HepG2 (cell line): Measurements from ENCODE around the gene ARMH3. TPM values are rescaled to one million over a fixed set of nuclear protein-coding genes. Genes with fewer than 3 reads are reported as not detected.

ENCODE experiments used
- CHD2 ChIP-seq: IDR thresholded peaks from 2 replicates; pipeline ENCODE4 v1.6.1; 2011; ENCODE audit warnings: low read depth, low read length, improper control_type of control experiment
- DNMT1 ChIP-seq: sonication (generic); formaldehyde crosslinking; IDR thresholded peaks from 2 replicates; pipeline ENCODE4 v1.5.1; 2020; ENCODE audit warnings: mild to moderate bottlenecking, missing genetic modification reagents
- ESRRA ChIP-seq: sonication (generic); formaldehyde crosslinking; IDR thresholded peaks from 2 replicates; pipeline ENCODE4 v1.5.1; 2020; ENCODE audit warnings: mild to moderate bottlenecking, low read depth, missing genetic modification reagents
- KLF13 ChIP-seq: sonication (generic); formaldehyde crosslinking; IDR thresholded peaks from 2 replicates; pipeline ENCODE4 v1.4.0; 2020; ENCODE audit warnings: mild to moderate bottlenecking, missing genetic modification reagents
- NR2F2 ChIP-seq: IDR thresholded peaks from 2 replicates; pipeline ENCODE4 v1.6.1; 2012; ENCODE audit warnings: low read depth, inconsistent platforms, borderline replicate concordance
- RXRB ChIP-seq: IDR thresholded peaks from 2 replicates; pipeline ENCODE4 v1.6.1; 2016; ENCODE audit warnings: borderline replicate concordance, missing genetic modification reagents, missing compliant biosample characterization
- SKI ChIP-seq: fragments of 450-650 bp; IDR thresholded peaks from one replicate; pipeline ENCODE4 v1.6.1; 2018; ENCODE audit warnings: mild to moderate bottlenecking; ENCODE audit not compliant: partially characterized antibody
- SOX6 ChIP-seq, 2 experiments: fragments of 450-650 bp in 1 of 2; sonication (generic) in 1 of 2; formaldehyde crosslinking in 1 of 2; IDR thresholded peaks; 2 replicates each; pipeline versions ENCODE4 v1.4.0 to v1.6.1; 2017 to 2020; ENCODE audit warnings: antibody characterized with exemption in 1 of 2, mild to moderate bottlenecking in 1 of 2, missing genetic modification reagents in 1 of 2
- TCF12 ChIP-seq, 2 experiments: fragments of 450-650 bp in 1 of 2; sonication (generic) in 1 of 2; formaldehyde crosslinking in 1 of 2; IDR thresholded peaks; 2 replicates each; pipeline versions ENCODE4 v1.6.1 to v1.8.0; 2017 to 2022; ENCODE audit warnings: antibody characterized with exemption in 1 of 2, mild to moderate bottlenecking in 1 of 2, missing genetic modification reagents in 1 of 2, moderate library complexity in 1 of 2
- THAP9 ChIP-seq: sonication (generic); formaldehyde crosslinking; IDR thresholded peaks from 2 replicates; pipeline ENCODE4; 2020; ENCODE audit warnings: missing genetic modification reagents, mild to moderate bottlenecking, borderline replicate concordance
- TIGD3 ChIP-seq: sonication (generic); formaldehyde crosslinking; IDR thresholded peaks from 2 replicates; pipeline ENCODE4 v1.5.1; 2020; ENCODE audit warnings: mild to moderate bottlenecking, missing genetic modification reagents, borderline replicate concordance
- ZBTB20 ChIP-seq: sonication (generic); formaldehyde crosslinking; IDR thresholded peaks from 2 replicates; pipeline ENCODE4 v1.8.1; 2023; ENCODE audit warnings: missing genetic modification reagents, low read depth, mild to moderate bottlenecking, borderline replicate concordance
- ZNF12 ChIP-seq: sonication (generic); formaldehyde crosslinking; IDR thresholded peaks from 2 replicates; pipeline ENCODE4 v1.5.0; 2020; ENCODE audit warnings: missing genetic modification reagents
- ZNF143 ChIP-seq: sonication (generic); formaldehyde crosslinking; IDR thresholded peaks from 2 replicates; pipeline ENCODE4 v1.4.0; 2020; ENCODE audit warnings: missing genetic modification reagents
- ZNF205 ChIP-seq: IDR thresholded peaks from 2 replicates; pipeline ENCODE4 v1.6.1; 2018; ENCODE audit warnings: missing biosample characterization, missing genetic modification reagents
- ZNF225 ChIP-seq: sonication (generic); formaldehyde crosslinking; IDR thresholded peaks from 2 replicates; pipeline ENCODE4 v1.4.0; 2020; ENCODE audit warnings: mild to moderate bottlenecking, missing genetic modification reagents
- ZNF296 ChIP-seq: sonication (generic); formaldehyde crosslinking; conservative IDR thresholded peaks from 2 replicates; pipeline ENCODE4 v1.5.0; 2020; ENCODE audit warnings: mild to moderate bottlenecking, missing genetic modification reagents
- ZNF44 ChIP-seq: sonication (generic); formaldehyde crosslinking; IDR thresholded peaks from 2 replicates; pipeline ENCODE4 v1.5.1; 2020; ENCODE audit warnings: mild to moderate bottlenecking, missing genetic modification reagents
- ZNF780A ChIP-seq: sonication (generic); formaldehyde crosslinking; IDR thresholded peaks from 2 replicates; pipeline ENCODE4 v1.8.0; 2022; ENCODE audit warnings: mild to moderate bottlenecking, missing genetic modification reagents, moderate library complexity
- ZNF83 ChIP-seq: sonication (generic); formaldehyde crosslinking; IDR thresholded peaks from 2 replicates; pipeline ENCODE4 v1.4.0; 2020; ENCODE audit warnings: missing genetic modification reagents, mild to moderate bottlenecking, borderline replicate concordance
- polyA plus RNA-seq, 8 experiments: library from polyadenylated mRNA; depleted of rRNA in 3 of 8; stranded (reverse) in 7 of 8; unstranded in 1 of 8; fragments of >200 nt; fragmentation: Illumina TruSeq in 4 of 8; extraction: Trizol in 4 of 8; gene quantifications; 2 replicates each; pipeline versions ENCODE4 v1.2.1 to v1.2.3, GENCODE V29; 2011 to 2016; ENCODE audit warnings: low read depth in 4 of 8, missing spikeins in 1 of 8, mixed read lengths in 1 of 8; ENCODE audit not compliant: insufficient read depth in 1 of 8
- total RNA-seq, 5 experiments: library from RNA; depleted of rRNA; stranded (reverse); fragments of >200 nt; fragmentation: Illumina TruSeq; extraction: Trizol; gene quantifications; 2 replicates each; pipeline ENCODE4 v1.2.3, GENCODE V29; 2016; ENCODE audit warnings: low read depth in 1 of 5
- TF ChIP-seq, protein P1 (sequence below): sonication (generic); formaldehyde crosslinking; IDR thresholded peaks from 2 replicates; pipeline ENCODE4 v1.5.1; 2020; ENCODE audit warnings: mild to moderate bottlenecking, missing genetic modification reagents

The ARMH3 gene
- total and polyA plus RNA-seq, 2 of the 13 experiments (the other 11 are each of a cell fraction or from before 2014, with no cell fraction given), result 8.4 to 16.9 TPM

GRCh38 chr10:102064868-102065560 lies 9.0 kb upstream of the ARMH3 start, which contains the start of gene HPS6 (continued):
- TF ChIP-seq RXRB (CRISPR knock-in tag) (no peak; the same call in 1 of the 2 replicates), ESRRA (CRISPR knock-in tag) (no peak; the same call in 1 of the 2 replicates), KLF13 (CRISPR knock-in tag) (no peak), SOX6 (IDR thresholded peaks at IDR 0.05) (no peak), SOX6 (CRISPR knock-in tag; IDR thresholded peaks at IDR 0.05) (no peak), TCF12 (IDR thresholded peaks at IDR 0.05) (no peak), TCF12 (CRISPR knock-in tag; IDR thresholded peaks at IDR 0.05) (no peak), ZNF143 (CRISPR knock-in tag) (peak; percentile 65; the same call in 1 of the 2 replicates), TIGD3 (CRISPR knock-in tag) (no peak), NR2F2 (no peak; the same call in 1 of the 2 replicates), ZNF12 (CRISPR knock-in tag) (no peak), SKI (peak; percentile 46), ZNF44 (CRISPR knock-in tag) (0 out of 2 replicates have a peak, but pooled peaks have one; percentile 31), CHD2 (no peak), DNMT1 (CRISPR knock-in tag) (no peak), ZNF205 (CRISPR knock-in tag) (no peak; the same call in 1 of the 2 replicates), ZNF83 (CRISPR knock-in tag) (peak; percentile 21; the same call in 1 of the 2 replicates), ZNF225 (CRISPR knock-in tag) (no peak), ZBTB20 (CRISPR knock-in tag) (0 out of 2 replicates have a peak, but pooled peaks have one; percentile 26), THAP9 (CRISPR knock-in tag) (no peak), ZNF780A (CRISPR knock-in tag) (no peak), ZNF296 (CRISPR knock-in tag) (no peak)
- TF ChIP-seq, protein P1, sequence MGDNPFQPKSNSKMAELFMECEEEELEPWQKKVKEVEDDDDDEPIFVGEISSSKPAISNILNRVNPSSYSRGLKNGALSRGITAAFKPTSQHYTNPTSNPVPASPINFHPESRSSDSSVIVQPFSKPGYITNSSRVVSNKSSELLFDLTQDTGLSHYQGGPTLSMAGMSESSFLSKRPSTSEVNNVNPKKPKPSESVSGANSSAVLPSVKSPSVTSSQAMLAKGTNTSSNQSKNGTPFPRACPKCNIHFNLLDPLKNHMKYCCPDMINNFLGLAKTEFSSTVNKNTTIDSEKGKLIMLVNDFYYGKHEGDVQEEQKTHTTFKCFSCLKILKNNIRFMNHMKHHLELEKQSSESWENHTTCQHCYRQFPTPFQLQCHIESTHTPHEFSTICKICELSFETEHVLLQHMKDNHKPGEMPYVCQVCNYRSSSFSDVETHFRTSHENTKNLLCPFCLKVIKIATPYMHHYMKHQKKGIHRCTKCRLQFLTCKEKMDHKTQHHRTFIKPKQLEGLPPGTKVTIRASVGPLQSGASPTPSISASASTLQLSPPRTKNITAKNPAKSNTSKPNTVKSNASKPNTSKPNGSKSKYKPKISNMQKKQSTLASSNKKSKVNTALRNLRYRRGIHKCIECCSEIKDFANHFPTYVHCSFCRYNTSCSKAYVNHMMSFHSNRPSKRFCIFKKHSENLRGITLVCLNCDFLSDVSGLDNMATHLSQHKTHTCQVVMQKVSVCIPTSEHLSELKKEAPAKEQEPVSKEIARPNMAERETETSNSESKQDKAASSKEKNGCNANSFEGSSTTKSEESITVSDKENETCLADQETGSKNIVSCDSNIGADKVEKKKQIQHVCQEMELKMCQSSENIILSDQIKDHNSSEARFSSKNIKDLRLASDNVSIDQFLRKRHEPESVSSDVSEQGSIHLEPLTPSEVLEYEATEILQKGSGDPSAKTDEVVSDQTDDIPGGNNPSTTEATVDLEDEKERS (CRISPR knock-in tag), result 0 out of 2 replicates have a peak, but pooled peaks have one; percentile 50
